ENCODE measurements around the gene C16orf74.

DNA sequence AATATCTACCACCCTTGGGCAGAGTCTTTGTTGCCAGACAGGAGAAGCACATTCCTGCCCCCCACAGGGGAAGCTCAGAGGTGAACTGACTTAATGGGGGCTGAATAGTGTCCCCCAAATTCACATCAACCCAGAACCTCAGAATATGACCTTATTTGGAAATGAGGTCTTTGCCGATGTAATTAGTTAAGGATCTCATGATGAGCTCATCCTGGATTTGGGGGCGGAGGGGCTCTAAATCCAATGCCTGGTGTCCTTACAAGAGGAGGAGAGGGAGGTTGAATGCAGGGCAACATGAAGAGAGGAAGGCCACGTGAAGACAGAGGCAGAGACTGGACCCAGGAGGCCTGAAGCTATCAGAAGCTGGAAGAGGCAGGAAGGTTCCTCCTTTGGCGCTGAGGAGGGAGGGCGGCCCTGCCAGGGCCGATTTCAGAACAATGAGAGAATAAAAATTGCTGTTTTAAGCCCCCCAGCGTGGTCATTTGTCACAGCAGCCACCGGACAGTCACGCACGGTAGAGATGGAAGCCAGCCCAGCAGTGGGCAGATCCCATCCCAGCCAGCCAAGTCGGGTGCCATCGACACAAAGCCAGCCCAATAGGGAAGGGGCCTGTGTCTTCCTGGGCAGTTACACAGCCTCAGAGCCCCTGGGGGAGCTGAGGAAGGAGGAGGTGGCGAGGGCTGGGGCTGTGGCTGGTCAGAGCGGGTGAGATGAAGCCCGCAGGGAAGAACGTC lies 21.3 kb downstream of the C16orf74 start:
- TF ChIP-seq CTCF (IDR thresholded peaks at IDR 0.05; ENCODE audit: insufficient read depth, low read length, poor library complexity, severe bottlenecking) (no peak), EZH2phosphoT487 (conservative IDR thresholded peaks at IDR 0.05; ENCODE audit: low read length) (no peak)

Data from SU-DHL-6 (cell line).